Sciatic nerve (tissue), 2 donors: ENCODE results near the gene ZNF664. TPM values are rescaled to one million over a fixed set of nuclear protein-coding genes. Genes with fewer than 3 reads are reported as not detected.

Experiments
- ATAC-seq: fragments of 200-7000 bp; cut with Tn5 transposase; one replicate; pipeline ENCODE4 v1.9.1; 2020; ENCODE audit warnings: mild to moderate bottlenecking, moderate library complexity
- DNase-seq: peaks from one replicate; pipeline ENCODE4 v3.0.0-alpha.2; 2020; ENCODE audit warnings: low spot score
- intact Hi-C: fragments of 100-400 bp; cut with DNase I; formaldehyde crosslinking; loops from one replicate; pipeline ENCODE4 v1.14.2; 2022
- total RNA-seq: library from RNA; stranded (reverse); fragmentation: NEBNext Ultra II Directional; extraction: Animal tissue kit (Norgen Biotek cat#: 25700); gene quantifications from one replicate; pipeline ENCODE4 v1.2.1, GENCODE V29; 2021
- donor health status: DM: no; HTN: no; CAD: no.
- donor health status: DM: no; HTN: no; CAD: no.

The ZNF664 gene
- total RNA-seq, 1 donor from 2014 or later = 74.6 TPM

- DNase-seq = no peak
- intact Hi-C loops = no loop called here
Observed at GRCh38 chr12:124000111-124000510, 27.1 kb downstream of the ZNF664 start.

DNA sequence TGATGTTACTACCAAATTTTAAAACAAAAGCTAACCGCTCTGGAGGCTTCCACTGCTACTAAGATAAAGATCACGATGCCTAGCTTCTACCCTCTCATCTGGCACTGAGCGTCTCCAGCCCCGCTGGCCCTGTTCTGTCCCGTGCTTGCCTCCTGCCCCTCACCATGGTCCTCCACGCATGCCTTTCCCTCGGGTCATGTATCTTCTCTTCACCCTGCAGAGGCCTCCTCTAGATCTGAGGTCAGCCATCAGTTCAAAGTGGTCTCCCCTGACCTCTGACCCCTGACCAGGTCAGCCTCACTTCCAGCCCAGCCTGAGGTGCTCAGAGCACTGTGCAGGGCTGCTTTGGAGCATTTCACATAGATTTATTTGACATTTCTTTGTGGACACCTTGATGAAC lies 28.3 kb downstream of the ZNF664 start:
- no peak for DNase-seq
- no peak for ATAC-seq
- intact Hi-C loops = no loop called here

More at GRCh38 chr12:124000111-124000510, 27.1 kb downstream of the ZNF664 start:
- no peak for ATAC-seq

GRCh38 chr12:124002021-124002644 lies 29.1 kb downstream of the ZNF664 start:
- DNase-seq (no peak), ATAC-seq (no peak)
- intact Hi-C loops = no loop called here

DNA sequence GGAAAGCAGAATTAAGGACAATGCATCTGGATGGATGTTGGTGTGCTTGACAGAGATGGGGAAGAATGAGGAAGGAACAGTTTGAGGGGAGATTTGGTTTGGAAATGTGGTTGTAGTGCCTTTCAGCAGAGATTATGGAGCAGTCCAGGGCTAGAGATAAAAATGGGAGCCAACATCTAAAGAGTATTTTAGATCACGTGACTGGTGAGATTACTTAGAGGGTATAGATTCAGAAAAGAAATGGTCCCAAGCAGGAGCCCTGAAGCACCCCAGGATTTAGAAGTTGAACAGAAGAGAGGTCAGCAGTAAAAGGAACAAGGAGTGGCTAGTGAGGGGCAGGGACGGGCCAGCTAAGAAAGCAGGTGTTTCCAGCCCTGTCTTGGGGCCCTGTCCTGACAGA lies 29.6 kb downstream of the ZNF664 start:
- DNase-seq = no peak
- no peak for ATAC-seq
- intact Hi-C loops = no loop called here

DNA sequence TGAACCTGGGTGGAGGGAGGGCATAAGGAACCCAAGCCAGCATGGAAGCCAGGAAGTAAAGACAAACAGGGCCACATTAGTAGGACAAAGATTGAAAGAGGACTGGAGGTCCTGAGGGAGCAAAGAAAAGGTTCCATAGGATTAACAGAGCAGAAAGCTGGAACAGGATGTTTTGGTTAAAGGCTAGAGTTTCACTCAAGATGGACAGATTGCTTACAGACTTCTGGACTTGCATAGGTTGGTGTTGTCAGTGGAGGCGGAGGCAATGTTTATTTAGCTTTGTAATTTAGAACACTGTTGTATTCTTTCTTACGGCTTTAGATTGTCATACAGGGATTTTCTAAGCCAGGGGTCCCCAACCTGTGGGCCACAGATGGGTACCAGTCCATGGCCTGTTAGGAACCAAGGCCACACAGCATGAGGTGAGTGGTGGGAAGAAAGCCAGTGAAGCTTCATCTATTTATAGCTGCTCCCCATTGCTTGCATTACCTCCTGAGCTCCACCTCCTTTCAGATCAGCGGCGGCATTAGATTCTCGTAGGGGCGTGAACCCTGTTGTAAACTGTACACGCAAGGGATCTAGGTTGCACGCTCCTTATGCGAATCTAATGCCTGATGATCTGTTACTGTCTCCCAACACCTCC lies 31.3 kb downstream of the ZNF664 start:
- no peak for DNase-seq
- intact Hi-C loops = no loop called here
- no peak for ATAC-seq

GRCh38 chr12:124006085-124006845 lies 33.2 kb downstream of the ZNF664 start:
- ATAC-seq = no peak
- DNase-seq = no peak
- intact Hi-C loops = no loop called here

DNA sequence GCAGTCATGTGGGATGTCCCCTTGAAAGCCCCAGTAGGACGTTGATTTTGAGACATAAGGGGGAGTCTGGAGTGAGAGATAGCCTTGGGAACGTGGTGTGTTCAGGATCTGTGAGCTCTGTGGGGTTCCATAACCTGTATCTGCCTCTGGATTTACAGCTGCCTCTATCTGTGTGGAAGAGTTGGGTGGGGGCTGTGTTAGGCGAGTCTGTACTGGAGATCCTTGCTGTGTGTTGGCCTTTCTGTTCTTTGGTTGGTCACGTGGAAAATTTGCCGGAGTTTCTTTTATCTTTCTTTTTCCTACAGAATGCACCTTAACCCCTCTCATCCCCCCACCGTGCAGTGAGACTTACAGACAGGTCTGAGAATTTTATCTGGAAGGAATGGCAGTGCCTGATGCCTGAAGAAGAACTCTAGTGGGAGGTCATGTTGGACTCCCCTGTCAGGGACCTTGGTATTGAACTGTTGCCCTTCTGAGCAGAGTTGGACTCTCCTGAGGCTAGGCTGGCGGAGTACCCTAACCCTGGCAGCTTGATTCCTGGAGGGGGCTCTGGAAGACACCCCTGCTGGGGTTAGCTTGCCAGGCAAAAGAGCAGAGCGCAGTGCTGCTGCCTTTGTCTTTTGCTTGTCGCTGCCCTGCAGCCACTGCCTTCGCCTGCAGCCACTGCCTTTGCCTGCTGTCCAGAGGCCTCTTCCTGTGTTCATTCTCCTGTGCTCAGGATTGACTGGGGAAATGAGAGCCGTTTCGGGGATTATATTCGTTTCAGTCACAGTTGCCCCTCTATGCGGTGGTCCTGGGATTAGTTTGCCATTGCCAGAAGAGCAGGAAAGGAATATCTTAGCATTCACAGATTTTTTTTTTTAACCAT lies 34.1 kb downstream of the ZNF664 start:
- intact Hi-C loops = no loop called here
- ATAC-seq (no peak), DNase-seq (no peak)

- DNase-seq (no peak), ATAC-seq (no peak)
- intact Hi-C loops = no loop called here
Observed at GRCh38 chr12:124007826-124008570, 35.0 kb downstream of the ZNF664 start.

DNA sequence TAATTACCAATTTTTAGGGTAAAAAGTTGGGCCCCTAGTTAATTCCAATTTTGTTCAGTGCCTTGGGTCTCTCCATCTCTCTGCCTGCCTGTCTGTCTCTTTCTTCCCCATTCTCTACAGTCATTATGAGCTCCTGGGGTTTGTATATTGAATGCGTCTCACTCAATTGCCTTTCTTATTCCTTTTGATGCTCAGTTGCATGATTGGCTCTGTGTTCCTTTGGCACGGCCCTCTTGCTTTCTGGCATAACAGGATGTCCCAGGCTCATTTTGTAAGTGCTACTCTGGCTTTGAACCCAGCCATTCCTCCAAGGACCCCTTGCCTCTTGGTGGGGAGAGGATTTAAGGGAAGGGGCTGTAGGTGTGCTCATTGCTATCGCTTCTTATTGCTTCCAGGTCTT lies 35.6 kb downstream of the ZNF664 start:
- intact Hi-C loops = no loop called here
- ATAC-seq (no peak), DNase-seq (no peak)

DNA sequence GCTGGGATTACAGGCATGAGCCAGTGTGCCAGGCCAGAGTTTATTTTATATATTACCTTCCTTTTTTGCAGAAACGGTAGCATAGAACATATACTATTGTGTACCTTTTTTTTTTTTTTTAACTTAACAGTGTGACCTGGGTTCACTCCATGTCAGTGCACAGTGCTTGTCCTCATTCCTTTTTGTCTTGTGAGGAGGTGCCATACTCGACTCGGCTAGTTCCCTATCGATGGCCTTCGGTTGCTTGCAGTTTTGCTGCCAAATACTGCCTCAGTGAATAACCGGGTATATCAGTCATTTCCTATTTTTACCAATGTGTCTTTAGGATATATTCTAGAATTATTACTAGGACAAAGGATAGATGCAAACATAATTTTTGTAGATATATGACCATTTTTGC lies 36.8 kb downstream of the ZNF664 start:
- intact Hi-C loops = no loop called here
- no peak for DNase-seq
- ATAC-seq = no peak

DNA sequence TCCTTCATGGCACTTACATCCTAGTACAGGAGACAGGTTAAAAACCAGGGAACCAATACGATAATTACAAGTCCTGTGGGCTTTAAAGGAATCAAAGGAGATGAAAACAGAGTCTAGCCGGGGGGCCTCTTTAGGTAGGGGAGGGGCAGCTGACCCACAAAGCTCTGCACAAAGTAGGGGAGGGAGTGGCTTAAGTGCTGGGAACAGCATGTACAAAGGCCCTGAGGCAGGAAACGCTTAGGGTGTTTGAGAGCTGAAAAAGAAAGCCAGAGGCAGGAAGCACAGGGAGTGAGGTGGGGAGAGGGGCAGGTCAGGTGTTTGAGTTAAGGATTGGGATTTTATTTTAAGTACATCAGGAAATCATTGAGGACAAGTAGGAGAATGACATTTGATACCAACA lies 37.7 kb downstream of the ZNF664 start:
- intact Hi-C loops = no loop called here
- ATAC-seq (no peak), DNase-seq (no peak)

- ATAC-seq = no peak
Observed at GRCh38 chr12:124011435-124012115, 38.6 kb downstream of the ZNF664 start.

GRCh38 chr12:124013073-124013472 lies 40.1 kb downstream of the ZNF664 start:
- no peak for DNase-seq
- intact Hi-C loops = no loop called here
- no peak for ATAC-seq

More at GRCh38 chr12:124011435-124012115, 38.6 kb downstream of the ZNF664 start:
- intact Hi-C loops = no loop called here
- DNase-seq = no peak

- intact Hi-C loops = no loop called here
- DNase-seq (no peak), ATAC-seq (no peak)
Observed at GRCh38 chr12:124015494-124016461, 42.8 kb downstream of the ZNF664 start.

DNA sequence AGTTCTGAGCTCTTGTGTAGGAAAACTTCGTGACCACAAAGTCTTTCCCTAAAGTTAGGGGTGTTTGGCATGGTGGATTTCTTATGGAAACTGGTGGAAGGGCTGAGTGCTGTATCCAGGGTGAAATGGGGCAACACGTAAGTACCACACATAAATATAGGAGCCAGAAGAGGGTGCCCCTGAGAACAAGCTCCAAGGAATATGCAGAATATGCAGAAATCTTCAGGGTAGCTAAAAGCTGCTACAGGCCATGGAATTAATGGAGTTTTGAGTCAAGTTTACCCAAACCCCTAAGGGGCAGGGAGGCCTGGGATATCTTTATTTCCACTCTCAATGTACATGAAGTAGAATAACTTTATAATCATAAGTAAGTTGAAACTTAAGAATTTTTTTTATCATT lies 44.0 kb downstream of the ZNF664 start:
- intact Hi-C loops = no loop called here
- ATAC-seq (no peak), DNase-seq (no peak)

DNA sequence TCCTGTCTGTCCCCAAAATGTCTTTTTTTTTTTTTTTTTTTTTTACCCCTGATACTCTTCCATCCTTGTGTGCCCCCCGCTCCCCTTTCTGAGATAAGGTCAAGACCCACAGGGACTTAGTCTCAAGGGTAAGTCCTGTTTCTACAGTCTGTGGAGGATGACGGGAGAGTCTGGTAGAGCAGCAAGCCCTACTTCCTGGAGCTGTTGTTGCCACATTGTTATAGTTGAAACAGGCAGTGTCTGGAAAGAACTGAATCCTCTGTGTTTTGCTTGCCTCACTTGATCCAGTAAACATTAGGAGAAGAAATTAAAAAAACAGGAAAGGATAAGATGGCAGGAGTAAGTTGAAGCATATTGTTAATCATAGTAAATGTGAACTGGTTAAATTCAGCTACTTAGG lies 45.5 kb downstream of the ZNF664 start:
- intact Hi-C loops = no loop called here
- peak; percentile 70 for ATAC-seq

GRCh38 chr12:124019115-124019514 lies 46.1 kb downstream of the ZNF664 start:
- intact Hi-C loops = no loop called here
- DNase-seq (no peak), ATAC-seq (peak; percentile 59)

More for the DNA sequence above, 45.5 kb downstream of the ZNF664 start:
- DNase-seq = no peak
